ENCODE measurements around the gene LMCD1.

LMCD1 gene, protein sequence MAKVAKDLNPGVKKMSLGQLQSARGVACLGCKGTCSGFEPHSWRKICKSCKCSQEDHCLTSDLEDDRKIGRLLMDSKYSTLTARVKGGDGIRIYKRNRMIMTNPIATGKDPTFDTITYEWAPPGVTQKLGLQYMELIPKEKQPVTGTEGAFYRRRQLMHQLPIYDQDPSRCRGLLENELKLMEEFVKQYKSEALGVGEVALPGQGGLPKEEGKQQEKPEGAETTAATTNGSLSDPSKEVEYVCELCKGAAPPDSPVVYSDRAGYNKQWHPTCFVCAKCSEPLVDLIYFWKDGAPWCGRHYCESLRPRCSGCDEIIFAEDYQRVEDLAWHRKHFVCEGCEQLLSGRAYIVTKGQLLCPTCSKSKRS

DNA sequence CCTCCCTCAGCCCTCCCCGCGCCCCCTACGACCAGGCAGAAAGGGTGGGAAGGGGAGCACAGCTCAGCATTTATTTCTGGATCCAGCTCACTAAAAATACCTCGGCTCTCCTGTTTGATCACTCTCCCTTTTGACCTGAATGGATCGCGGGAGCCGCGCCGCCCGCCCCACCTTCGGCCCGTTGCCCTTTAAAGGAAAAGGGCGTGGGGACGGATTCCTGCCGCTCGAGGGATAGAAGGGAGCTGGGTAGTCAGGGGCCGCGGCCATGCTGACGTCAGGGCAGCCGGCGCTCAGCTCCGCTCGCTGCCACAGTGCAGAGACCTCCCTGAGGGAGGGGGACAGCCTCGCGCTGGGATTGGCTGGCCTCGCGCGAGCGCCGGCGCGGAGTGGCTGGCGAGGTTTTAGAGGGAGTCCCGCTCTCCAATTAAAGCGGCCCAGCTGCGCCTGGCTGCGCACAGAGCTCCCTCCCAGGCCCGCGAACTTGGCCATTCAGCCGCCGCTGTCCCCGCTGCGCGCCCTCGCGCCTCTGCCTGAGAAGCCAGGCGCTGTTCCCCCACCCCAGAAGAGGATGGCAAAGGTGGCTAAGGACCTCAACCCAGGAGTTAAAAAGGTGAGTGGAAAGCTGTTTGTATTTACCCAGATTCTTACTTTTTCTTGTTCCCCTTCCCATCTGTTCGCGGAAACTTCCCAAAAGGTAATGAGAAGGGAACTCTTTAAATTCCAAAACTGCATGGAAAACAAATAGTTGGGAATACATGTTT lies at the start of gene LMCD1:
TSS of gene LMCD1 (plus strand) at position 453 of the 761 bp plus-strand sequence. CDS start at position 569, 116 bp downstream.
- peak; percentile 93 for DNase-seq (ENCODE audit: low read depth)
- H3K4me3 ChIP-seq (ENCODE audit: low read depth, low read length) = peak within 1 kb of the TSS; percentile 62

DNA sequence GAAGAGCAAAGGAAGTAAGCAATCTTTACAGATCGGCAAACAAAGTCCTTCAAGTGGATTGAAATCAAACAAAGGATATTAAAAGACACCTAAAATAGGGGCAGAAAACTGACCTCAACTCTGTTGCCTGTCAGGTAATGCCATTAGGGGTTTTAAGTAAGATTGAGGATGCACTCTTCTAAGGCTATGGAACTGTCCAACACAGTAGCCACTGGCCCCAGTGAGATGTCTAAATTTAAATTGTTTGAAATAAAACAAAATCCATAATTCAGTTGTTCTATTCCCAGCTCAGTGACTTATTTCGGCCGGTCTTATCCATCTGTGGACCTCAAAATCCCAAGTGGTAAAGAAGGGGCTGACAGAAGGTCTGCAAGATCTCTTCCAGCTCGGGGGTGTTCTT lies 49.5 kb upstream of the LMCD1 start:
- no peak overlapping the region for H3K4me3 ChIP-seq (ENCODE audit: low read depth, low read length)
- no peak for DNase-seq (ENCODE audit: low read depth)

DNA sequence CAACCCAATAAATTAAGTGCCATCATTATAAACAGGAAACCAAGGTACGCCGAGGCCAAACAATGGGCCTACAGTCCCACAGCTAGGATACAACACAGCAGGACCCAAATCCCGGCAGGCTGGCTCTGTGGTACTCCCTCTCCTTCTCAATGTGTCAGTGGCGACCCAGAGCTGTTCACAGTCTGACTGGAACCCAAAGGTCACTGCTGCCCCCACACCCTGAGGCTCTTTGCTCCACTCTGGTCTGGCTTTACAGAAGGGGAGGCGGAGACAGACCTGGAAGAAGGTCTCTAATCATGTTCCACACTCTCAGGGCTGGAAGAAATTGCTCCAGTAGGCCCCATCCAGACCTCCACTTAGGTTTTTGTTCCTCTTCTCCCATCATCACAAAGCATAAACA lies 48.5 kb upstream of the LMCD1 start:
- no peak overlapping the region for H3K4me3 ChIP-seq (ENCODE audit: low read depth, low read length)
- DNase-seq (ENCODE audit: low read depth) = no peak

DNA sequence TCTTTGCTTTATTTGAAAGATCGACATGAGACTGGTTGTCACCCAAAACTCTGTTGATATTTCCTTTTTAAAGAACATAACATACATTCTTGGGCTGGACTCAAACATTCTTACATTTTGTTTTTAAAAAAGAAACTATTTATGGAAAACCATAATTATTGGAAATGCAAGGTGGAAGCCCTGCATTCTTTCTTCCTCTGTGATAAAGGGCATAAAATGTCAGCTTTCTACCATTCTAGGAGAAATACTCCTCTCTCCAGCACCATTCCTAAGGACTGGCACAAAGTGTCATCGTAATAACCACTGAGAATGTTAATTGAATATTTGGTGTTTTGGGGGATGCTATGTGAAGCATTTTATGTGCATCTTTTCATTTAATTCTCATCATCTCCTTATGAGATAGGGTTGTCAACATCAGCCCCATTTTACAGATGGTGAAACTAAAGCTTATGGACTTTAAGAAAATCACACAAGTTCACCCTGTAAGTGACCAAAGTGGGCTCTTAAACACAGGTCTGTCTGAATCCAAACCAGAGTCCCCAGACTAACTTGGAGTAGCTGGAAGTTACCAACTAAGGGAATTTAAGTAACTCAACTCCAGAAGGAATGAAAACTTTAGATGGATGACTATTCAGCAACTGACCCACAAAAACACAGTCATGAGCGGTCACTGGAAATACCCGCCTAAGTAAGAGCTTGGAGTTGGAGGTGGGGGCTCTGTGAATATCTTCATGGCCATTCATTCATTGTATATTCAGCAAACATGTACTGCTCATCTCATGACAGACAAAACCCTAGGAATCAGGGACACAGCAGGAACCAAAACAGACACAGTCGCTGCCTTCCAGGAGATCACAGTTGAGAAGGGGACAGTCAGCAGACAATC lies 45.9 kb upstream of the LMCD1 start:
- no peak for DNase-seq (ENCODE audit: low read depth)
- no peak overlapping the region for H3K4me3 ChIP-seq (ENCODE audit: low read depth, low read length)

DNA sequence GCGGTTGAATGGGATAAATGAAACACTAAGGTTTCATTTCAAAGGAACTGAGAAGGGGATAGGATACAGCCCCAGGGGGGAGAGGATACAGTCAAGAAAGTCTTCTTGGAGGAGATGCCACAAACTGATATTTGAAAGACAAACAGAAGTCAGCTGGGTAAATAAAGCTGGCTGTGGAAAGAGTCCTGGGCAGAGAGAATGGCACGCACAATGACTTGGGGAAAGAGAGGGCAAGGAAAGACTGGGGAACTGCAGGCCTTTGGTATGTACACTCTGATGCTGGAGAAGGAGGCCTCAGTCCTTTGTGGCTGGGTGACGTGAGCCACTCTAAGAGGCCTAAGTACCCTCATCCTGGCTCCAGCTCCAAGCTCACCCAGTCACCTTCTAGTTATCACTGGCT lies 45.2 kb upstream of the LMCD1 start:
- H3K4me3 ChIP-seq (ENCODE audit: low read depth, low read length) = no peak overlapping the region
- DNase-seq (ENCODE audit: low read depth) = no peak

DNA sequence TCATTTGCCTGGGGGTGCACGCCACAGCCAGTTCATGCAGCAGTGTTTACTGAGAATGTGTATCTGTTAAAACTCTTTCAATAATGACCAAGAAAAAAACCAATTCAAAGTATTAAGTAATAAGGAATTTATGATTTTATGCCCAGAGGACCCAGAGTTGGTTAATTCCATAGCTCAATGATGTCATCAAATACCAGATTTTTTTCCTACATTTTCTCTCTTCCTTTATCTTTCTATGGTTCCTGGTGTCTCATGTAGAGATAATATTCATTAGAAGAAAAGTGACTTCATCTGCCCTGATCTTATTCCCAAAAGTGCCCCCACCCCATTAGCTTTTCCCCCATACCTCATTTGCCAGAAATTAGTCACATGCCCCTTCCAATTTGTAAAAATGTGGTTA lies 44.6 kb upstream of the LMCD1 start:
- DNase-seq (ENCODE audit: low read depth) = no peak
- H3K4me3 ChIP-seq (ENCODE audit: low read depth, low read length) = no peak overlapping the region

DNA sequence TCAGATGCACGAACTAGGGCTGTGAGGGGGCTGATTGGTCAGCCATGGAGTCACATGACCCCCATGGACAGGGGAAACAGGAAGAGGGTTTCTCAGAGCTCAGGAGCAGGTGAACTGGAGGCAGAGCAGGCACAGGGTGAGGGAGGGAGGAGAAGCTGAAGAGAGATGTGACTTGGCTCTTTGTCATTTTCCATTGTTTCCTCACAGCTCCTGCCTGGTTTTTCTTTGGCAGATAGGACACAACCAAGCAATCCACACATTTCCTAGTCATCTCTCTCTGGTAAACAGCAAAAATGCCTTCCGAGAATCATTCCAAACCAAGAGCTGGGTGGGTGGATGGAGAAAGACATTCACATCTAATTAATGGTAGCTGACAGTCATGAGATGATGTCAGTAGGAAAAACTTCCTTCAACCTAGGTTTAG lies 43.4 kb upstream of the LMCD1 start:
- H3K4me3 ChIP-seq (ENCODE audit: low read depth, low read length) = no peak overlapping the region
- DNase-seq (ENCODE audit: low read depth) = peak; percentile 41

DNA sequence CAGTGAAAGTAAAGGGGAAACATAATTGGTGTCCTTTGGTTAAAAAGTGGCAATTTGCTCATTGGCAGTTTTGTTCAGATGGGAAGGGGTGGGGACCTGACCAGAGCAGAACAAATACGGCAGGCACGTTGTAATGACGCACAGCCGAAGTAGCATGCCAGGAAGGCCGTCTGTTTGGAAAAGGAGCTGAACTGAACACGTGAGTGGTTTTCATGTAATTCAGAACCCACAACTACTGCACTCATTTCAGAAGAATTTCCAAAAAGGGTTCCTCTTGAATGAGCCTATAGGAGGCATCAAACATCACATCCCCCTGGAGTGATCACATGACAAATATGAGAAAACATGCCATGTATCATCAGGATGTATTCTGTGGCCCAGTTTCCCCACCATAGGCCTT lies 42.9 kb upstream of the LMCD1 start:
- no peak overlapping the region for H3K4me3 ChIP-seq (ENCODE audit: low read depth, low read length)
- peak; percentile 85 for DNase-seq (ENCODE audit: low read depth)

DNA sequence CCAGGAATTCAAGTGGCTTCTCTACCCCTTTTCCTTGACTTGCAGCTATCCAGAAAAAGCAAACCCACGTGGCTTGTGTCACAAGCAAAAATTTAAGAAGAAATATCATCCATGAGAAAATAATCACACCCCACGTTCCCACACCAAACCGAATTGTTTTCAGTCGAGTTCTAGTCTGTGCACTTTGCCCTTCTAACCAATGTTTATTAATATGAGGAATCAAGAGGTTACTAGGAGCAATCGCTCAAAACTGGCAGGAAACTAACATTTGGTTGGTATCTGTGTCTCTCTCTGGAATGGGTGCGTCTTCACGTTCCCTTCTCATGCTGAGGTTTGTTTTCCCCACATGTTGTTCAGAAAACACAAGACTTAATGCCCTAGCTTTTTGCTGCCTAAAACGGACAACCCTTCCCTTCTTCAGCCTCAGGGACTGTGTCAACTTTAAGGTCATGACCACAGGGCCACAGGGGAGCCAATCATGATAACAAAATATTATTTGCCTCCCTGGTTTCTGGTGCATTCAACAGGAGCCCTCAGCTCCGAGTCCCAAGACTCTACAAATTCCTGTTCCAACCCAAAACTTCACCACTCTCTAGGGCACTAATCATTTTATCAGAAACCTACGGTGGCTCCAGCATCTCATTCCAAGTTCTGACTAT lies 41.4 kb upstream of the LMCD1 start:
- no peak overlapping the region for H3K4me3 ChIP-seq (ENCODE audit: low read depth, low read length)
- DNase-seq (ENCODE audit: low read depth) = no peak

DNA sequence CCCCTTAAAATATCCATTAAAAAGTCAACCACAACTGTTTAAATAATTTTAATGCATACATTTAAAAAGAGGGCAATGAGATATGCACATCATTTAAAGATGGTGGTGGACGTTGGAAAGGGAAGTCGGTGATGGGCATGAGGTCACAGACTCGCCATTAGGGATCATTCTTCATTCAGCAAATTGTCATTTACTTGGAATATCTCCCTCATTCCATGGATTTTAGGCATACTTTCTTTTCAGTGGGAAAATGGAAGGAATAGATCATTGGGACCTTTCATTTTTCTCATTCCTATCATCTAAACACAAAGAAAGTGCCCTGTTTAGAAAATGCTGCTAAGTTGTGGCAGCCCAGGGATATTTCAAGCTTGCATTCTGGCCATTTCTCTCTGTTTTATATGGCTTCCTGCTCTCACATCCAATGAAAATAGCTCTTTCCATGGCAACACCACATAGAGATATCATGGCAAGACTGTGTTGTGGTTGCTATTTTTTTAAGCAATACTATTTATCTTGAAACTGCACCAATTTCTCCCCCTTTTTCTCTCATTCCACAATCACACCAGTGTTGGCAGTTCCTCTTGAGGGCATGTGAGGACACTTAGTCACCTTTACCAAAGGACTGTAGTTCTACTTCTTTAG lies 40.7 kb upstream of the LMCD1 start:
- H3K4me3 ChIP-seq (ENCODE audit: low read depth, low read length) = no peak overlapping the region
- DNase-seq (ENCODE audit: low read depth) = peak; percentile 69

DNA sequence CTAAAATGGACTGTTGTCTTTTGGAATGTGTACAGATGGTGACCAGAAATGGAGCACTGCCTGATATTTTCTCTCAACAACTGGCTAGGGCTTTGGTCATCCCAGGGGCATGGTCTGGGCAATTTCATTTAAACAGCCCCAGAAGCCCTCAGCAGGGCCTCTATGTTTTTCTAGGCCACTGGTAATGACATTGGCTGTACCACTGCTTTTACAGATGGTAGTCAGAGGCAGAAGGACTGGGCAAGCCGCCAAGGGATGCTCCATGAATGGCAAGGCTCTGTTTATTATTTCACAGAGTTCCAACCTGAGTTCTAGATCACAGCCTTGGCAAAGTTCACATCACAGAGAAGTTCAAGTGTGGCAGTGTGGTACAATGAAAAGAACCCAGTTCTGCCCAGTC lies 37.0 kb upstream of the LMCD1 start:
- no peak for DNase-seq (ENCODE audit: low read depth)
- no peak overlapping the region for H3K4me3 ChIP-seq (ENCODE audit: low read depth, low read length)

DNA sequence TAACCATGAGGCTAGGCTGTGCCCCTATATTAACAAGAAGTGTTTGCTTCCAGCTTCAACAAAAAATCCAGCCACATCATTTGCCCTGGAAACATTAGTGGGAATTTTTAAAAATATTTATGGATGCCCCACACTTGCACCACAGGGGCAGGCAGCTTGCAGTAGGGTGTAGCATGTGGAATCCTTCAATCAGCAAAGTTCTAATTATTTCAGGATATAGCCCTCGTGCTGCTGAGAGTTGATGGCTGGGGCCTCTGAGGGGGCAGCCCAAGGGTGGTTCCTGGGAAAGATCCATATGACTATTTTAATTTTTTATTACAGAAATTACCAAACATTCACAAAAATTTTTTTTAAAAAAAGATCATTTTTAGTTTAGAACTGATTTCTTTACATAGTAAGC lies 35.1 kb upstream of the LMCD1 start:
- DNase-seq (ENCODE audit: low read depth) = no peak
- H3K4me3 ChIP-seq (ENCODE audit: low read depth, low read length) = no peak overlapping the region

DNA sequence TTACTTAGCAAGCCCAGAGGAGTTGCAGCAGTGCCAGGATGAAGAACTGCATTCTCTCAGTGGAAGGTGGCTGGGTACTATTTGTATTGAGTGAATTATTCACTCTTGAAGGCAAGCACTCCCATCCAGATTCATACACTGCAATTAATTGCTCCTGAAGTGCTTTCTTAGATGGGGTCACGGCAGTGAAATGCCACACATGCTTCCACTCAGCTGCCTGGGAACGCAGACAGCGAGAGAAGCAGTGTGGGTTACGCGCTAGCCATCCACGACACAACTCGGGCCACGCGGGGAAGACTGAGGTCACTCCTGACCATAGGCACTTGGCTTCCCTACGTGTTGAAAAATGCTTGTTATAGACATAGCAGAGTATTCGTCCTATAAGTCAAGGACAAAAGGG lies 30.8 kb upstream of the LMCD1 start:
- H3K4me3 ChIP-seq (ENCODE audit: low read depth, low read length) = no peak overlapping the region
- DNase-seq (ENCODE audit: low read depth) = no peak

DNA sequence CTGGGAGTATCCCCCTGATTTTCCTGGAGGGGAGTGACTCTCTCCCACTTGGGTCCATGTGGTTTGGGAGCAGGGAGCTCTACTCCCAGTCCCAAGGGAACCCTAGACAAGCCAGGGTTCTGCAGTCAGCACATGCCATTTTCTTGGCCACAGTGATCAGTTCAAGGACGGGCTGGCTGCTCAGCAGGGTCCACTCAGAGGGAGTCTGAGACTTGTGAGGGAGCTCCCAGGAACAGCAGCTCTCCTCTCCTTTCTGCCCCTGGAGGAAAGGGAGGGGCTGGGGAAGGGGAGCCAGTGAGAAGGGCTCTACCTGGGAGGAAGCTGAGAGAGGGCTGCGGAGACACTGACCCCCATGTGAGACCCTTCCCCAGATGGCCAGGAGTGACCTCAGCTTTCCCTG lies 29.1 kb upstream of the LMCD1 start:
- no peak for DNase-seq (ENCODE audit: low read depth)
- H3K4me3 ChIP-seq (ENCODE audit: low read depth, low read length) = no peak overlapping the region

DNA sequence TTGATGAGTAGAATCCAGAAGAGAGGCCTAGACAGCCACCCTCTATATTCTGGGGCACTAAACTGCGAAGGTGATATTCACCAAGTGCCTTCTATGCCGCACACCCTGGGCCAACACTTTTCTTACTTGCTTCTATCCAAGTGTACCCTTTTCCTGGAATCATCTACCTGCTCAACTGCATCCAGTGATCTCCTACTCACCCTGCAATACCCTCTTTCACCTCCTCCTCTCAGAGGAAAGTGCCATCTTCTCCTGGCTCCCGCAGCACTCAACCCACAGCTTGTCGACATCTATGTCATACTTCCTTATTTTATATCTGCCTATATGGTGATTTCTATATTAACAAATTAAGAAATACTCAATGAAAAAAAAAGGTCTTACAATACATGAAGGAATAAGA lies 28.6 kb upstream of the LMCD1 start:
- no peak overlapping the region for H3K4me3 ChIP-seq (ENCODE audit: low read depth, low read length)
- no peak for DNase-seq (ENCODE audit: low read depth)

DNA sequence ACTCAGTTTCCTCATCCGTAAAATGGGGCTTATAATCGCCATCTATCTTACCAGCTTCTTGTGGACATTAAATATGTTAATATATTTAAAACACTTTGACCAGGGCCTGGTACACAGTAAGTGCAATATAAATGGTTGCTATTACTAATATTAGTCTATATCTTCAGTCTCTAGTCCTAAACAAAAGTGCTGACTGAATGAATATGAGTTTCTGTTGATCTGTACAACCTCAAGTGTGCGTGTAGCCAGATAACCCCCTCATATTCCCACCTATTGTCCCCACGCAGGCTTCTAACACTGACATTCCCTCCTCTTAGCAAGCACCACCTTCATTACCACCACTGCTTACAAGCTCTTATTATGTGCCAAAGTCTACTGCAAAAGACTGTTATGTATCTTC lies 27.6 kb upstream of the LMCD1 start:
- DNase-seq (ENCODE audit: low read depth) = no peak
- no peak overlapping the region for H3K4me3 ChIP-seq (ENCODE audit: low read depth, low read length)

DNA sequence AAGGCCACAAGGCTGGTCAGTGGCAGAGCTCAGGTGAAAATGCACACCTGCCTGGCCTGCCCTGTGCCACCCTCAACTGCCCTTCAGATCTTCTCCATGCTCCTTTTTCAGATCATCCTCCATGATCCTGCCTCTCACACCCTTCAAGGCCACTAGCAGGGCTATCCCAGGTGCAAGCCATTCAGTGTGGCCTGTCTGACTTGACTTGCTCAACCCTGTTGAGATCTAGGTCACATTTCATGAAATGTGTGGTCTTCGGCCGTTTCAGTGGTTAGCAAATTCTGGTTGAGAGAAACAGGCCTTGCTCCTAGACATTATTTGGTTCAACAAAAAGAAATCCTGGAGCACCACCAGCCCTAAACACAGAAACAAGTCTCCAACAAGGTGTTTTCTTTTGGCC lies 26.6 kb upstream of the LMCD1 start:
- DNase-seq (ENCODE audit: low read depth) = no peak

DNA sequence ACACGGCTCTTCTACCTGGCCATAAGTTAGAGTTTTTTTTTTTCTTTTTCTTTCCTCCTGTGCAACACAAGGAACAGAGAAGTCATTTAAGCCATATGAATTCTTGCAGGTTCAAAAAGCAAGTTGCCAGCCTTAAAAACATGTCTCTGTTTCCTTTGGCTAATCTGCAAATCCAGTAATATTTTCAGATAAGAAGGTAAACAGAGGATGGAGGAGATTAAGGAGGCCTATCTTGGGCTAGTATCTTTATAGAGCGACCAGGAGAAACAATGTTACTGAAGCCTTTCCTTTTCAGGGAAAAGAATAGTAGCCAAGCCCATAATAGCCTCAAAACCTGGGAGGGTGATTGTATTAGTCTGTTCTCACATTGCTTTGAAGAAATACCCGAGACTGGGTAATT lies 20.9 kb upstream of the LMCD1 start:
- no peak for DNase-seq (ENCODE audit: low read depth)
- H3K4me3 ChIP-seq (ENCODE audit: low read depth, low read length) = no peak overlapping the region

More for the DNA sequence above, 26.6 kb upstream of the LMCD1 start:
- no peak overlapping the region for H3K4me3 ChIP-seq (ENCODE audit: low read depth, low read length)

DNA sequence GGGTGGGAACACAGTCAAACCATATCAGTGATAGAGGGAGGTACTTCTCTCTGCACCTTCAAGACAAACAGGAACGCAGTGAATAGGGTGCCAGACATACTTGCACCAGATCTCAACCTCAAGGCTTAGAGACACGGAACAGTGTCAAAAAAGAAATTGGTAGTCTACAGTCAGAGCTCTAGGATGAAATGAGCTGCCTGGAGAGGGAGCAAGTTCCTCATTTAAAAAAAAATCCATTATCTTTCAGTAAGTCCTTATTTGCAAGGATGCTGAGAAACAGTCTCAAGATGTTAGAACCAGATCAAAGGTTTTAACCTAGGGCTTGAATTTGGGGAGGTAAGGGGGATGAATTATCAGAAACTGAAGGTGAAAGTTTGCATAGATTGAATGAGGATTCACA lies 20.2 kb upstream of the LMCD1 start:
- DNase-seq (ENCODE audit: low read depth) = no peak
- H3K4me3 ChIP-seq (ENCODE audit: low read depth, low read length) = no peak overlapping the region
